GM19438 (cell line): Measurements from ENCODE around the gene TGM4.

Source experiments
- ATAC-seq: cut with Tn5 transposase; IDR thresholded peaks from one replicate; pipeline ENCODE4 v1.9.1; 2021; ENCODE audit warnings: low read depth; ENCODE audit not compliant: unreplicated experiment

Gene TGM4

GRCh38 chr3:44913868-44914468, 39.6 kb downstream of the TGM4 start:
- ATAC-seq: no peak

- no peak for ATAC-seq
Measured at GRCh38 chr3:44914936-44915335, 40.5 kb downstream of the TGM4 start.

GRCh38 chr3:44915702-44916438, 41.5 kb downstream of the TGM4 start:
- no peak for ATAC-seq

DNA sequence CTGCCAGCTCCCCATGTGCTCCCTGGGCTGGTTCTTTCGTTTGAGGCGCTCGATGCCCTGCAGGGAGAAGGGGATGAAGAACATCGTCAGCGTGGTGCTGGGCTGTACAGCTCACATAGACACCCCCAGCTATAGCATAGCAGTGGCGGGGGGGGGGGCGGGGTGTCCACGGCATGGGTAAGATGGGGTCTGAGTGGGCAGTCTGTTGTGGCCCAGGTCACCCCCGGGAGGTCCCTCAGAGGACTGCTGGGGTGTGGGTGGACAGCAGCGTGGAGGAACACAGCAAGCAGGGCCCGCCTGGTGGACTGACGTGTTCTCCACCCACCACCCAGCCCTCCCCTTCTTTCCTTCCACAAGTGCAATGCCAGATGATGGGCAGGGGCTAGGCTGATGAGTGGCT, 43.7 kb downstream of the TGM4 start:
- no peak for ATAC-seq

GRCh38 chr3:44918581-44918980, 44.2 kb downstream of the TGM4 start:
- ATAC-seq: no peak

DNA sequence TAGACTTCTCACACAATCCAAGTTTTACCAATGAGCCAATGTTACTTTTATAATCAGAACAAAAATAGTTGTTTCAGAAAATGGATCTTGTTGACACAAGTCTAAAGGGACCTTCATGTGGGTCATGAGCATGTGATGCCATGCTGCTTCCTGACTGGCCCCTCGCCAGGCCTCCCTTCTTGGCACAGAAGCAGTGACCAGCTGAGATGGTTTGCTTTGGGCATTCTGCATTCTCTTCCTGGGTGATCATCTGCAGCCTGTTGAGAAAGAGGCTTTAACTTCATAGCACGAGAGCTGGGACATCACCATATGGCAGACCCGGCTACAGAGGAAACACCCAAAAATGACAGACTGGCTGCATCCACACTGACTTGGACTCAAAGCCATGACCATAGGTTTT, 45.7 kb downstream of the TGM4 start:
- no peak for ATAC-seq

DNA sequence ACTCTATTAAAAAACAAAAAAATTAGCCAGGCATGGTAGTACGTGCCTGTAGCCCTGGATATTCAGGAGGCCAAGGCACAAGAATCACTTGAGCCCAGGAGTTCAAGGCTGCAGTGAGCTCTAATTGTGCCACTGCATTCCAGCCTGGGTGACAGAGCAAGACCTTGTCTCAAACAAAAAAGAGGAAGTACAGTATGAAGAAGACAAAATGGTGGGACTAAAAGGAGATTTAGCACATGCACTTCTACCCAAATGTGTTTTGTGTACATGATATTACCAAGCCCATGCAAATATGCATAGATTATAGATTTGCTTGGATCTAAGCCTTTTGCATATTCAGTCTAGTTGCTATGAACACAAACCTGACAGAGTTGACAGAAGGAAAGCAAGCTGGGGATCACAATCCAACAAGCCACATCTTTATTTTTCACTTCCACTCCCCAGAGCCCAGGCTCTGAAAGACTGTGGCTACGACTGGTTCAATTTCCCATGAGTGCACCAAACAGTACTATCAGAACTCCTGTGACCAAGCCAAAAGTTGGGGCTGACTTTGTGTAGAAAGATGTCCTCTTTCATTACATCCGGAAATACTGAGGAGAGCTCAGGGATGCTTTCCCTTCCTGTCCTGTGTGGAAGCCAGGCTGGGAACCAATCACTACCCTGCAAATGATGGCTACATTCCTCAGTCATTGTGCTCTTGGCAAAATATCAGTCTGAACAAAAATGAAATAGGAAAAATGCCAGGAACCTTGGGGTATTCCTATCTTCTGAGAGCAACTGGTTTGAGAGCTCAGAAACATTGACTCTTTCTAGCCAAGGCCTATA, 49.4 kb downstream of the TGM4 start:
- no peak for ATAC-seq

- no peak for ATAC-seq
Measured at GRCh38 chr3:44924457-44925084, 50.2 kb downstream of the TGM4 start.

GRCh38 chr3:44926172-44926571, 51.8 kb downstream of the TGM4 start:
- ATAC-seq: no peak

- ATAC-seq: no peak
Measured at GRCh38 chr3:44926921-44927320, 52.5 kb downstream of the TGM4 start.

GRCh38 chr3:44927371-44927770, 53.0 kb downstream of the TGM4 start:
- ATAC-seq: no peak

- no peak for ATAC-seq
Measured at GRCh38 chr3:44929782-44930181, 55.4 kb downstream of the TGM4 start.

- no peak for ATAC-seq
Measured at GRCh38 chr3:44930911-44931310, 56.5 kb downstream of the TGM4 start.

DNA sequence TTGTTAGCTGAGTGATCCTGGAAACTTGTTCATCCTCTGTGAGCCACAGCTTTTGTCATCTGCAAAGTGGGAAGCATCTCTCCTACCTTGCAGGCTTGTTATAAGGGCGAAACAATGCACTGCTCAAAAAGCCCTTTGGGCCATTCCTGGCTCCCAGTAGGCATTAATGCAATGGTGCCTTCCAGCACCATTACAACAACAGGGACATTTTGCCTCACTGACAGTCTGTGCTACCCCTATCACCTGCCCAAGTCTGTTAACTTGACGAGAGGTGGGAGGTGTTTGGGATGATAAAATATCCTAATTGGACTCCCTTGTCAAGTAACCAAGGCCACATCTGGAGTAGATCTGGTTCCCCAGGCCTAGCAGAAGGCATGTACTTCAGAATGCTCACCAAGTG, 57.4 kb downstream of the TGM4 start:
- ATAC-seq: no peak

DNA sequence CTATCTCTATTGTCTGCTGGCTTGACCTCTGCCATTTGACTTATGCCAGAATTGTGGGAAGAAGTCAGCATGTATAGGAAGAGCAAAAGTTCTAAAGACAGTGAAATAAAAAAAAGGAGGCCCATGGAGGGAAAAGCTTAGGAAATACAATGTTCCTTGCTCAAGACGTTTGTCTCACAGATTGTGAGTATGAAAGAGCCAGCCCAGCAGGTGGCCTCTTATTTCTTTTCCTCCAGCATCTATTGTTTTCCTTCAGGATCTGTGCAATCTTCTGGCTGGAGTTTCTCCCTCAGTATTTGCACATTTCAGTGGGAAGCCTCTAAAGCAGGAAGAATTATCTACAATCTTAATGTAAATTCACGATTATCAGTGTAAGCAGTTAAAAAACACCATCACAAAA, 57.9 kb downstream of the TGM4 start:
- no peak for ATAC-seq

- no peak for ATAC-seq
Measured at GRCh38 chr3:44932986-44933944, 58.9 kb downstream of the TGM4 start.

DNA sequence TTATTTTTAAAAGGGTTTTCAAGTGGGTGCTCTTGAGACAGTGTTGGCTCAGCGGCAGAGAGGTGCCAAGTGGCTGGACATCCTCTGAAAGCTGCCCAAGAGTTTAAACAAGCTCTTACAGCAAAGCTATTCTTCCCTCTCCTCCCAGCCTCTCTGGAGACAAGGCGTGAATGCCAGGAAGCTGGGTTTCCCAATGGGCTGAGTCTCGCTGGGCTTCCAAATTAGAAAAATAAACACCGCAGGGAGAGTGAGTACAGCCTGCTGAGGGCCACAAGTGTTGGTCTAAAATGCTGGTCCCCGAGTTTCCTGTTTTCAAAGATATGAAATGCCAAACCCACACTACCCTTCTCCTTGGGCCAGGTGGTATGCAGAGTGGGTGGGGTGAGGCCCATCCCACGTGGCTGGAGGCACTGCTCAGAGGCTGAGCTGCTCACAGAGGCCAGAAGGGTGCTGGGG, 65.2 kb downstream of the TGM4 start:
- ATAC-seq: no peak

GRCh38 chr3:44942202-44942921, 68.0 kb downstream of the TGM4 start:
- ATAC-seq: no peak

DNA sequence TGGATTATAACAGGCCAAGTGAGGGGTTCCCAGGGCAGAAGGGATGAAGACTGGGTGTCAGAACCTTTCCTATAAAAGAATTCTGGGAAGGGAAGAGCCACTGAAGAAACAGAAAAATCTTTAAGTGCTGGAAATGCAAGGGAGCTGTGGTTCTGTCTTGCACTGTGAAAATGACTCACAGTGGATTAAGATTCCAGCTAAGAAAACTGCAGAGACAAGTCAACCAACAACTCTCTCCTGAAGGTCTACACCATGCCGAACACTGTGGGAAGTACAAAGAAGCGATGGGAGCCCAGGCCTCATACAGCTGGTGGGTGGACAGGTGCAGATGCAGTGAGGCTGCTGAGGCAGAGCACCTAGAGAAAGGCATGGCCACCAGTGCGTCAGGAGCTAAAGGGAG, 73.8 kb downstream of the TGM4 start:
- ATAC-seq: no peak
